ENCODE results near the gene CAB39.

The CAB39 gene

GRCh38 chr2:230788554-230789175 lies 76.0 kb downstream of the CAB39 start:
- no peak for DNase-seq

DNA sequence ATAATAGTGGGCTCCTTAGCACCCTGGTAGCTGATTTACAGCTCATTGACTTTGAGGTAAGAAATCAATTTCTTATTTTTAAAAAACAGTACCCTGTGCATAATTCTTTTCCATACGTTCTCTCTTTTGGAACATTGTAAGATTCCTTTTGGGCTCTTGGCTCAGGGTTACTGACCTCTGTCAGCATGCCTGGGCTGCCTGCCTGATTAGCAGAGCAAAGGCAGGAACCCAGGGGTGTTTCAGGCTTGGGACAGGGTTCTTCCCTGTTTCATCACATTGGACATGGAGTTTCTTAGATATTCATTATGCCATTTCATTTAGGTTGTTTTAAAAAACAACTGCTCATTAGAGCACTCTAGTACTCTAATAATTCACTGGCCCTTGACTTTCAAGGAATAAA lies 78.3 kb downstream of the CAB39 start:
- DNase-seq: no peak

GRCh38 chr2:230793572-230794359 lies 81.1 kb downstream of the CAB39 start:
- DNase-seq: no peak

DNA sequence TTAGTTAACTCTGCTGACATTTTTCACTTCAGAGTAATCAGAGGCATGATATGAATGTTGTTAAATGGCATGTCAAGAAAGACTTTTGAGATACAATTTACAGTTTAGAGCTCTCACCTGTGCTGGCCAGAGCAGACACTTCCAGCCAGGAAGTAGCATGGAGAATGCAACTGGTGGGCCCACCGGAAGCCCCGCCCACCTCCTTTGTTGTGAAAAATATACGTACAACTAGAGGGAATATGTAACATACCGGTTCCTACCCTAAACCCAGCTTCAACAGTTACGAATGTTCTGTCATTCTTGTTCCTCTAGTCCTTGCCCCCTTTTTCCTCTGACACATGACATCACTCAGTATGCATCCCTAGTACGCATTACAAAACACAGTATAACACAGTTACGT lies 81.9 kb downstream of the CAB39 start:
- DNase-seq: no peak

GRCh38 chr2:230795856-230796255 lies 83.2 kb downstream of the CAB39 start:
- no peak for DNase-seq

GRCh38 chr2:230796280-230796862 lies 83.7 kb downstream of the CAB39 start:
- no peak for DNase-seq

DNA sequence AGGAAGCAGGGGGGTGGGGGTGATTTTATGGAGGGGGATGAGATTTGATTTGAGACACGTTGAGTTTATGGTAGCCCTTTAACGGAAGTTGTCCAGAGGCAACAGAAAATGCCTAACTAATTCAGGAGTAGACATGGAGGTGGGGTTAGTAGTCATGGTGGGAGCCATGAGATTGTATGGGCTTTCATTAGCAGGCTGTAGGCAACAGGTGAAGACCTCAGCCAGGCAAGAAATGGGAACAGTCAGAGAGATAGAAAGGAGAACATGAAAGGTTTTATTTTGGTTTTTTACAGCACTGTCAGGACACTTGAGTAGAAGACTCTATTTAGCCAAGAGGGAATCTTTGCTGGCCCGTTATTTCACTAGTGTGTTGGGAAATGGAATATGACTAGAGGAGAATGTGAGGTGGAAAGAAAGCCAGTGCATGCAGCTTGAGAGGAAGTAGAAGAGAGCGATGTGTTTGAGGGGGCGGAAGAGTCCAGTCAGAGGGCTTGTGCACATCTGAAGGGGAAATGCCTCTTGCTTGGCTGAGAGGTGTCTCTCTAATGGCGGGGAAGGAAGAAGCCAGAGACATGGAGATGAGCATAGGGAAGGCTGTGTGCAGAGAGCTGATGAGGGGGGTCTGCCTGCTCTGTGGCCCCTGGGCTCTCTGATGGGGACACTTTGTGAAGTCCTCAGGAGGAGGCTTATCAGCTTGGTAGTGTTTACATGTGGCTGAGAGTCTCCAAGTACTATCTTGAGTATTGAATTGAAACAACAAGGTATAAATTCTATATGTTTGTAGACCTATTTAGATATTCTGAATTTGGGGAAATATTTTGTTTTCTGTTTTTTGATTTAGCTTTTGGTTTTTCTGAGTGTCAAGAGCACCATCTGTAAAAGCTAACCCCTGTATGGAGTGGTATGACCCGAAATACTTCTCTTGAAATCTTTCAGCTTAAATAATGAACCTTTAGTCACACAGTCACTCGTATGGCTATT lies 85.2 kb downstream of the CAB39 start:
- no peak for DNase-seq

DNA sequence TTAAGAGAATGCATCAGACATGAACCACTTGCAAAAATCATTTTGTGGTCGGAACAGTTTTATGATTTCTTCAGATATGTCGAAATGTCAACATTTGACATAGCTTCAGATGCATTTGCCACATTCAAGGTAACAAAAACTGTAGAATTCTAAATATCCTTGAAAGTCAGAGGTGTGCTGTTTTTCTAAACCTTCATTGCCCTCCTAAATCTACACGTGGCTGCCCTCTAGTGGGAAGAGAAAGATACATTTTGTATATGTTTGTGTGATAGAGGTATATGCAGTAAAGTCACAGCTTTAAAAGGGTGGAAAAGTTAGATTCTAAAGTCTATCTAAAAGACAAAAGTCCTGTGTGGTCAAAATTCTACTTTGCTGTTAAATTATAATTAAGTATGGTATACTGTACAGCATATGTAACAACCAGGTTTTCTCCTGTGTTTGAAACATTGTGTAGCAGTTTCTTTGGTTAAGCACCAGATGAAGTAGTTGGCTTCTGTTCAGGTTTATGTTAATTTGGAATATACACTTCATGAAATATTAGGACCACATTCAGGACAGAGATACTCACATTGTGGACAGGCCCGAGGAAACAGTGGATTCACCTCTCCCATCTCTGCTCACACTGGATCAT lies 86.2 kb downstream of the CAB39 start:
- no peak for DNase-seq

- DNase-seq: no peak
Measured at GRCh38 chr2:230805353-230806017, 92.8 kb downstream of the CAB39 start.

- no peak for DNase-seq
Measured at GRCh38 chr2:230807729-230808128, 95.1 kb downstream of the CAB39 start.

DNA sequence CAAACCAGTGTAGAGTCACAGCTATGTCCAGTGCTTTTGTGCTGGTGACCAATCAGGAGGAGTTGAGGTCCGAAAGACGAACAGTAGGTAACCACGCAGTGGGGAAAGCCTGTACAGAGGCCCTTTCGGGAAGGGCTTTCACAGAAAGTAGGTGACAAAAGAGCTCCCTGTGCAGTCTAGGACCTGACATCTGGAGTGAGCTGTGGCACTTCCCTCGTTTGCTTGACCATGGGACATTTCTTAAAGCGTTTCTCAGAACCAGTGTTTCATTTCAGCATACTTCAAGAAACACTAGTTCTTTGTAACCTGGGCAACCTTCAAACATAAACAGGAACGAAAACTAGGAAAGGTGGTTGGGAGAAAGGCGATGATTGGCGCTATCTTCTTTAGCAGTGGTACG lies 96.4 kb downstream of the CAB39 start:
- no peak for DNase-seq

GRCh38 chr2:230809677-230810251 lies 97.1 kb downstream of the CAB39 start:
- no peak for DNase-seq

GRCh38 chr2:230811508-230811907 lies 98.9 kb downstream of the CAB39 start:
- no peak for DNase-seq

GRCh38 chr2:230812033-230812432 lies 99.4 kb downstream of the CAB39 start:
- no peak for DNase-seq

GRCh38 chr2:230814616-230815015 lies 102.0 kb downstream of the CAB39 start:
- no peak for DNase-seq

GRCh38 chr2:230815088-230815487 lies 102.4 kb downstream of the CAB39 start:
- no peak for DNase-seq

GRCh38 chr2:230816735-230817134 lies 104.1 kb downstream of the CAB39 start:
- no peak for DNase-seq

DNA sequence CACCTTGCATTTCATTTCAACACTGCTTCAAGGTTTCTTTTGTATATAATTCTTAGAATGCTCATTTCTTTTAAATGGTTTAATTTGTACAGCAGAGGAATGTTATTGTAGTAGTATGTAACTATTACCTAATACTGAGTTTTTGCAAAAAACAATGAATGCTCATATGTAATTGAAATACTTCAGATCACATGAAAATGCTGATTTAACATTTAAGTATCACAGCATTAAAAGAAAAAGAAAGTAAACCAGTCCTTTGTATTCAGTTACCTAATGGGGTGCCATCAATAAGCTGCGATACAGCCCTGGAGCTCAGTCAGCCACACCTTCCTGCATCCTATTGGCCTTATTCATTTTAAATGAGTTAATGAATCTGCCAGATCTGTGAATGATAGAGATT lies 106.8 kb downstream of the CAB39 start:
- DNase-seq: no peak

GRCh38 chr2:230821261-230821990 lies 108.8 kb downstream of the CAB39 start:
- DNase-seq: no peak

- DNase-seq: no peak
Measured at GRCh38 chr2:230821991-230822520, 109.4 kb downstream of the CAB39 start.
